HG02798 (cell line): ENCODE results near the gene PHF21B.
"Not testable (repeated sequence)": the region's sequence is repeated elsewhere in the genome, so short reads cannot be mapped to it uniquely, and the experiment has no call there.

ENCODE experiments used
- ATAC-seq: cut with Tn5 transposase; IDR thresholded peaks from one replicate; pipeline ENCODE4 v1.9.1; 2021; ENCODE audit warnings: mild to moderate bottlenecking; ENCODE audit not compliant: unreplicated experiment, poor library complexity

PHF21B gene

GRCh38 chr22:45009606-45010531, at the start of gene PHF21B:
PHF21B (minus strand) TSS chr22:45010005; CDS start chr22:45009549, 456 bp downstream.
- no peak for ATAC-seq

DNA sequence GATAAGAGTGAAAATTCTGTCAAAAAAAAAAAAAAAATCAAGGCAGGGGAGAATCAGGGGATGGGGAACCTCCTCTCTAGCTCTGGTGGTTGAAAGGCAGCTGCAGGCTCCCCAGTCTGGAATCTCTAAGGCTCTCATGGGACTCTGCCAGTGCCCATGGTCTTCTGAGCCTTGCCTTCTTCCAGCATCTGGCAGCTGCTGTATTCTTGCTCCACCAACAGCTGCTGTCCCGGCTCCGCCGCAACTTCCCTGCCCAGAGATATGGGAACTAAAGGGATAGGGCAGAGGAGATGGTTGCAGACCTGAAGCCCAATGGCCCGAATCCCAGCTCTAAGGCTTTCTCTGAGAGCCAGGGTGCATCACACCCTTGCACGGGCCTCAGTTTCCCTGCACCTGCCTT, 49.5 kb upstream of the PHF21B start:
- no peak for ATAC-seq

- no peak for ATAC-seq
These were observed 48.8 kb upstream of the PHF21B start for GRCh38 chr22:45058622-45058912.

GRCh38 chr22:45055936-45056335, 46.1 kb upstream of the PHF21B start:
- no peak for ATAC-seq

DNA sequence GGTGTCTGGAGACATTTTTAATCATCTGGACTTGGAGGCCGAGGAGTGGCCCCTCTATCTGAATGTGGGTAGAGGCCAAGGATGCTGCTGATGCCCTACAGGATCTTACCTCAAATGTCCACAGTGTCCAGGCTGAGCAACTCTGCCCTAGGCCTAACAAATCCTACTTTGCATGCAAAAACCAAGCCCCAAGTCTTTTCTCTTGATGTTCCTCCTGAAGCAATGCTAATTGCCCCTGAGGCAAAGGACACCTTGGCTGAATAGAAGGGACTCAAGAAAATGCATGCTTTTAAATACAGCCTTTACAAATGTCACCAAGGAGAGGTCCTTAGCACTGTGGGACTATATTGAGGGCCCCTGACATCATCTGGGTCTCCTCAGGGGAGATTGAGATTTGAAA, 43.8 kb upstream of the PHF21B start:
- no peak for ATAC-seq

DNA sequence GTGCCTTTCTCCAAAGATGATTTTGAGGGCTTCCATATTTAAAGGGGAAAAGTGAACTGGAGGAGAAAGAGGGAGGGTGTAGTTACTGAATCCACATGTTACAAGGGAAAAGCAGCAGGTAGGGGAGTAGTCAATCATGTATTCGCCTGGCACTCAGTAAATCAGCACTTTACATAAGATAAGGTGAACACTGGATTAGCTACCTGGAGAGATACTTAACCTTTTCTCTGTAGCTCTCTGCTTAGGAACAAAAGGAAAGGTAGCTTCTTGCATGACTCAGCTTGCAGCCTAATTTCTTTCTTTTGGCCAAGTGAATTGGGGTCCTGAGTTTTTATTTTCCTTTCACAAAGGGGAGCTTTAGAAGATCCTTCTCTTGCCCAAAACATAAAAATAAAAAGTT, 43.3 kb upstream of the PHF21B start:
- no peak for ATAC-seq

DNA sequence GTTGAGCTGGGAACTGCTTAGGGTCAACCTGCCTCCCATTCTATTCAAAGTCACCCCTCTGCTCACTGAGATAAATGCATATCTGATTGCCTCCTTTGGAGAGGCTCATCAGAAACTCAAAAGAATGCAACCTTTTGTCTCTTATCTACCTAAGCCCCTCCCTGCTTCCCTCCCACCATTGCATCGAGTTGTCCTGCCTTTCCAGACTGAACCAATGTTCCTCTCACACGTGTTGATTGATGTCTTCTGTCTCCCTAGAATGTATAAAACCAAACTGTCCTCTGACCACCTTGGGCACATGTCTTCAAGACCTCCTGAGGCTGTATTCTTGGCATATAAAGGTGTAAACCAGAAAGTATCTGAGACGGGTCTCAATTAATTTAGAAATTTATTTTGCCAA, 42.9 kb upstream of the PHF21B start:
- ATAC-seq, result not testable (repeated sequence)

DNA sequence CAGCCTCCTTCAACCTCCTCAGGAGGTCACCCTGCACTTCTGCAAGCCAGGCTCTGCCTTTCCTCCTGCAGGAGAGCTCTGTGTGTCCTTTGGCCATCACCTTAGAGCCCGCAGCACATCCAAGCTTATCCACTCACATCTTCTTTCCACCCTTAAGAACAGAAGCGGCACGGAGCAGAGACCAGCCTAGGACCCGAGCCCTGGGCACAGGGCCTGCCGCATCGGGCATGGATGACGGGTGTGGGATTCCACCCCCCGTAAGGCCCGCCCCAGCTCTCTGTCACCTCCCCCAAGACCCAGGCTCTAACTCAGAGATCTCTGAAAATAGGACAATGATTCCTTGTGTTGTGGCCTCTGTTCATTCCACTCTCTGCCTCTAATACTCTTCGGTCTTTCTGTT, 42.1 kb upstream of the PHF21B start:
- ATAC-seq, result no peak

- ATAC-seq, result no peak
These were observed 41.6 kb upstream of the PHF21B start for GRCh38 chr22:45051419-45051818.

DNA sequence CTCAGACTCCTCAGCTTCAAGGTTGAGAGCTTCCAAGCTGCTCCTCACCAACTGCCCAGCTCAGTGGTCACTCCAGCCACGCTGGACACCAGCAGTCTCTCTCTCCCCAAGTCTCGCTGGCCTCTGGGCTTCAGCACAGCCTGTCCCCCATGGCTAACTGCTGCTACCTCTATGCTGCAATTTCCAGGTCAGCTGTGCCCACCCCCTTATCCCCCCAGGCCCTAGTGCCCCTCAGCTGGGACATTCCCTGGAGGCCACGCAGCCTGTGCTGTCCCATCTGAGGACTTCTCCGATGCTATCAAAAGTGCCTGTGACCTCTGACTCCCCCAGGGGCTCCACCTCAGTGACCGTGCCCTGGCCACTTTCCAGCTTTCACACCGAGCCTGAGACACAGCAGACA, 37.5 kb upstream of the PHF21B start:
- ATAC-seq, result no peak

- ATAC-seq, result no peak
These were observed 35.4 kb upstream of the PHF21B start for GRCh38 chr22:45045208-45045607.

DNA sequence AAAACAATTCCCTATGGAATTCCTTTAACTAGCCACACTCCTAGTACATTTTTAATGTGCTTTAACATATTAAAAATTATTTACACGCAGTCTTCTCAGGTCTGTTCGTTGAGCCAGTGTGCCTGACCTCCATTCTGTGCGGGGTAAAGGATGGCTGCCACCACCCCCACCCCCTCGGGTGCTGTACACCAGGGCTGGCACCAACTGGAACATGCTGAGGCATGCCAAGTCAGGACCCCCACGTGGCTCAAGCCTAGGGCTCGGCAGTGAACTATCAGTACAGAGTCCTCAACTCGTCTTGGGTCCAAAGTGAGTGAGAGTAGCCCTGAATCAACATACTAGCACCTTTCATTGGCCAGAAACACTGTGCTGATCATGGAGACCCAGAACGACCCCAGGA, 32.5 kb upstream of the PHF21B start:
- no peak for ATAC-seq

GRCh38 chr22:45039133-45039532, 29.3 kb upstream of the PHF21B start:
- ATAC-seq, result no peak

DNA sequence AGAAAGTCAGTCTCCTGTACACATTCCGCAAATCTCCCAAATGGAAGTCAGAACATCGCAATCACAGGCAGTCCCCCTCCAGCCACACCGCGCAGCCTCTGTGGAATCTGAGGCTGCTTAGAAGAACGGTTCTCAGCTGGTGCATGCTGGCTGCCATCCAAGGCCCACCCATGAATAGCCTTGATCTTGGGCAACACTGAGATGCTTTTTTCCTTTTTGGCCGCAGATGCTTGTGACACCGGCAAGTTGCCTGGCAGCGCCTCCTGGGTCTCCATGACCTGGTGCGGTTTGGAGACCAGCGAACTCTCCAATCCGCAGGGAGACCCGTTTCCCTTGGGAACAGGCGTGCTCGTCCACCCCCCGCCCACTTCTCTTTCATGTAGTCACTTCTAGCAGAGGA, 26.3 kb upstream of the PHF21B start:
- no peak for ATAC-seq

DNA sequence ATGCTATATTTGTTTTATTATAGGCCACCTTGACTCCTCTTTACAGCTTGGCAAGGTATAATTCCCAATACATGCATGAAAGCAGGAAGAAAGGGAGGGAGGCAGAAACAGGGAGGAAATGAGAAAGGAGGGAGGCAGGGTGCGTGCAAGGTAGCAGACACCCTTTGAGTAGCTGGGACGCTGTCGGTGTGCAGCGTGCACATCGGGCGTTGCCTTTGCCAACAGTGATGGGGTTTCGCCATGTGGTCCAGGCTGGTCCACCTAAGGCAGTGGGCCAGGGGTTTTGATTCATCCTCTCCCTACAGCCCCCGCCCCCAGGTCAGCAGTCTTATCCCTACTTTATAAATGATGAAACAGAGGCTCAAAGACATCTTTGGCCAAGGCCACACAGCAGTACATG, 25.0 kb upstream of the PHF21B start:
- ATAC-seq, result no peak

DNA sequence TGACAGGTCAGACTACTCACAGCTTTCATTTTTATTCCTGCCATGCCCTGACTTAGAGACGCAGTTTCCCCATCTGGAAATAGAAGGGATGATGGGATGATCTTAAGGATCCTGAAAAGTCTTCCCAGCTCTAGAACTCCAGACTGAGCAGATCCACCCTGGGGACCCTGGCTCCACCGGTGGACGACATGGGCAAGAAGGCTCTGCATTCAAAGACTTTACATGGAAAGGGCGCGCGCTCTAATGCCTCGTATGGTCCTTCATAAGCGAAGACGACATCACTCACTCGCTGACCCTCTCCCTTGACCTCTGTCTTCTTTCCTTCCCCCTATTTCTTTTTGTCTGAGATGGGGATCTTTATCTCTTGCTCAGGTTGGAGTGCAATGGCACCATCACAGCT, 24.4 kb upstream of the PHF21B start:
- no peak for ATAC-seq

GRCh38 chr22:45033136-45033535, 23.3 kb upstream of the PHF21B start:
- no peak for ATAC-seq

DNA sequence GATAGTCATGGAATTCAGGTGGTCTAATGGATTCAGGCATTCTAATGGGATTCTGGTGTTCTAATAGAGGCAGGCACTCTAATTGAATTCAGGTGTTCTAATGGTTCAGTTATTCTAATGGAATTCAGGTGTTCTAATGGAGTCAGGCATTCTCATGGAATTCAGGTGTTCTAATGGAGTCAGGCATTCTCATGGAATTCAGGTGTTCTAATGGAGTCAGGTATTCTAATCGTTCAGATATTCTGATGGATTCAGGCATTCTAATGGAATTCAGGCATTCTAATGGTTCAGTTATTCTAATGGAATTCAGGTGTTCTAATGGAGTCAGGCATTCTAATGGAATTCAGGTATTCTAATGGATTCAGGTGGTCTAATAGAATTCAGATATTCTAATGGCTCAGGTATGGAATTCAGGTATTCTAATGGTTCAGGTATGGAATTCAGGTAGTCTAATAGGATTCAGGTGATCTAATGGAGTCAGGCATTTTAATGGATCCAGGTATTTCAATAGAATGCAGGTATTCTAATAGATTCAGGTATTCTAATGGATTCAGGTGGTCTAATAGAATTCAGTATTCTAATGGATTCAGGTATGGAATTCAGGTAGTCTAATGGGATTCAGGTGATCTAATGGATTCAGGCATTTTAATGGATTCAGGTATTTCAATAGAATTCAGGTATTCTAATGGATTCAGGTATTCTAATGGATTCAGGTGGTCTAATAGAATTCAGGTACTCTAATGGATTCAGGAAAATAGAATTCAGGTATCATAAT, 22.0 kb upstream of the PHF21B start:
- ATAC-seq, result no peak

GRCh38 chr22:45029501-45029900, 19.7 kb upstream of the PHF21B start:
- no peak for ATAC-seq

GRCh38 chr22:45026511-45026910, 16.7 kb upstream of the PHF21B start:
- no peak for ATAC-seq

DNA sequence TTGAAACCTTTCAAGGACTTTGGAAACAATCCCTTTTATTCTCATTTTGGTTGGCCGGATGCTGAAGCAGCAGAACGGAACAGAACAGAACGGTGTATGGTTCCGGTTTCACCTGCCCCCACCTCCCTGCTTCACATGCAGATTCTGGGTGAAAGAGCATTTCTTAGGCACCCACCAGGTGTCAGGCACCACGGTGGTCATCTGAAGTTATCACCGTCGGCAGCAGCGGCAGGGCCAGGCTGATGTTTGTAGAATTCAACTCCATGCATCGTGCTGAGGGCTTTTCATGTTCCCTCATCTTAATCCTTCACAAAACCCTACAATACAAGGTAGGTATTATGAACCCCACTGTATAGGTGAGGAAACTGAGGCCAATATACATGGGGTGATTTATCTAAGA, 13.6 kb upstream of the PHF21B start:
- no peak for ATAC-seq
